ENCODE results near the gene STKLD1.
"Not testable (repeated sequence)": the region's sequence is repeated elsewhere in the genome, so short reads cannot be mapped to it uniquely, and the experiment has no call there.

The STKLD1 gene

DNA sequence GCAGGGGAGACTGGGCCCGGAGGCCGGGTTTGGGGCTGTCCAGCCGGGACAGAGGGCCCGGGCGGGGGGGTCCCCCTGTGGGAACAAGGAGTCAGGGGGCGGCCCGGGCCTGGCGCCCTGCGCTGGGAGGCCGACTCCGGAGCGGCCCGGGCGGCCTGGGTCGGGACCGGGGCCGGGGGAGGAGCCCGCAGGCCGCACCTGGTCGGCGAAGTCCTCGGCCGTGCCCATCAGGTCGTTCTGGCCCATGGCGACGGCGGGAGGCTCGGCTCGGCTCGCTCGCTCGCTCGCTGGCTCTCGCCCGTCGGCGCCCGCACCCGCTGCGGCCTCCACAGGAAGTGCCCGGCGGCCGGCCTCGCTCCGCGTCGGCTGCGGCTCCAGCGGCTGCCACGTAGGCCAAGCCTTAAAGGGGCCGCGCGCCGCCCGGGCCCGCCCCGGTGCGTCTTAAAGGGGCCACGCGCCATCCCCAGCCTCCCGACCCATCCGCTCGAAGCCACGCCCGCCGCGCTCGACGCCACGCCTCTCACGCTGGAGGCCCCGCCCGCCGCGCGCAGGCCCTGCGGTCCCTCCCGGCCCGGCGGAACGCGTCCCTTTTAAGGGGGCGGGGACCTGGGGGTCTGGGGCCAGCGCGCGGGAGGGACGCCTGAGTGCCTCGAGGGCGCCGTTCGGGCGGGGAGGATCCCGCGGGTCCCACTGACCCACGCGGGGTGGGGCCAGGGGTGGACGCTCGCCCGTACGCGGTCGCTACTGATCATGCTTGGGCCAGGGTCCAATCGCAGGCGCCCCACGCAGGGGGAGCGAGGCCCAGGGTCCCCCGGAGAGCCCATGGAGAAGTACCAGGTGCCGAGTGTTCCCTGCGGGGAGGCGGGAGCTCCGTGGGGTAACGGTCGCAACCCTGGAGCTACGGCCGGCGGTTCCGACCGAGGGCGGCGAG, at the start of gene STKLD1, which contains the start of gene SURF4:
TSS of gene STKLD1 (plus strand) at position 643 of the 931 bp plus-strand sequence. CDS start at position 751, 108 bp downstream.
TSS of gene SURF4 (minus strand) at position 337 of the 931 bp plus-strand sequence. CDS start at position 246, 91 bp downstream.
- Histone ChIP-seq H3K79me2 (ENCODE audit: insufficient read depth, low read length) (peaks cover 49% of the 10 kb centered on the region), H3K9me3 (ENCODE audit: insufficient read depth, low read depth, low read length) (no peaks in the 10 kb centered on the region), H3K4me1 (ENCODE audit: insufficient read depth, low read length, poor library complexity, severe bottlenecking) (peaks cover 41% of the 10 kb centered on the region), H3K4me3 (ENCODE audit: low read length, poor library complexity, severe bottlenecking) (peak within 1 kb of the TSS; percentile 99), H2AFZ (ENCODE audit: low read length) (peak within 1 kb of the TSS; percentile 89), H3K27me3 (ENCODE audit: insufficient read depth, low read length, poor library complexity, severe bottlenecking) (no peaks in the 10 kb centered on the region), H3K9ac (ENCODE audit: low read depth, low read length, poor library complexity, severe bottlenecking) (peak within 1 kb of the TSS; percentile 96), H3K36me3 (ENCODE audit: insufficient read depth, low read length) (no peaks in the 10 kb centered on the region), H3K4me2 (ENCODE audit: low read depth, low read length, poor library complexity, severe bottlenecking) (peak within 1 kb of the TSS; percentile 84), H4K20me1 (ENCODE audit: insufficient read depth, low read length, poor library complexity, severe bottlenecking) (peaks cover 47% of the 10 kb centered on the region), H3F3A (ENCODE audit: low read depth) (peaks cover 13% of the 10 kb centered on the region), H3K9me2 (replicated peaks; ENCODE audit: low read depth, low read length) (no peaks in the 10 kb centered on the region)
- TF ChIP-seq, protein P1, sequence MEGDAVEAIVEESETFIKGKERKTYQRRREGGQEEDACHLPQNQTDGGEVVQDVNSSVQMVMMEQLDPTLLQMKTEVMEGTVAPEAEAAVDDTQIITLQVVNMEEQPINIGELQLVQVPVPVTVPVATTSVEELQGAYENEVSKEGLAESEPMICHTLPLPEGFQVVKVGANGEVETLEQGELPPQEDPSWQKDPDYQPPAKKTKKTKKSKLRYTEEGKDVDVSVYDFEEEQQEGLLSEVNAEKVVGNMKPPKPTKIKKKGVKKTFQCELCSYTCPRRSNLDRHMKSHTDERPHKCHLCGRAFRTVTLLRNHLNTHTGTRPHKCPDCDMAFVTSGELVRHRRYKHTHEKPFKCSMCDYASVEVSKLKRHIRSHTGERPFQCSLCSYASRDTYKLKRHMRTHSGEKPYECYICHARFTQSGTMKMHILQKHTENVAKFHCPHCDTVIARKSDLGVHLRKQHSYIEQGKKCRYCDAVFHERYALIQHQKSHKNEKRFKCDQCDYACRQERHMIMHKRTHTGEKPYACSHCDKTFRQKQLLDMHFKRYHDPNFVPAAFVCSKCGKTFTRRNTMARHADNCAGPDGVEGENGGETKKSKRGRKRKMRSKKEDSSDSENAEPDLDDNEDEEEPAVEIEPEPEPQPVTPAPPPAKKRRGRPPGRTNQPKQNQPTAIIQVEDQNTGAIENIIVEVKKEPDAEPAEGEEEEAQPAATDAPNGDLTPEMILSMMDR (conservative IDR thresholded peaks at IDR 0.05; ENCODE audit: low read length) = no peak
- TF ChIP-seq EZH2phosphoT487 (IDR thresholded peaks at IDR 0.05; ENCODE audit: borderline replicate concordance) = no peak

DNA sequence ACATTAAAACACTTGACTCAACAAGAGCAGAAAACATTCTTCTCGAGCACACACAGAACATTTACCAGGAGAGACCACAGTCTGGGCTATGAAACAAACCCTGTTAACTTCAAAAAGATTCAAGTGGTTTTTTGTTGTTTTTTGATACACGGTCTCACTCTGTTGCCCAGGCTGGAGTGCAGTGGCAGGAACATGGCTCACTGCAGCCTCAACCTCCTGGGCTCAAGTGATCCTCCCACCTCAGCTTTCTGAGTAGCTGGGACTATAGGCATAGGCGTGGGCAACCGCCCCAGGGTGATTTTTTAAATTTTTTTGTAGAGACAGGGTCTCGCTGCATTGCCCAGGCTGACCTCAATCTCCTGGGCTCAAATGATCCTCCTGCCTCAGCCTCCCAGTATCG, 49.1 kb upstream of the STKLD1 start:
- H4K20me1 ChIP-seq (ENCODE audit: insufficient read depth, low read length, poor library complexity, severe bottlenecking); H3K4me1 ChIP-seq (ENCODE audit: insufficient read depth, low read length, poor library complexity, severe bottlenecking); H3K4me2 ChIP-seq (ENCODE audit: low read depth, low read length, poor library complexity, severe bottlenecking); H3K27me3 ChIP-seq (ENCODE audit: insufficient read depth, low read length, poor library complexity, severe bottlenecking); H3K9ac ChIP-seq (ENCODE audit: low read depth, low read length, poor library complexity, severe bottlenecking); H2AFZ ChIP-seq (ENCODE audit: low read length); H3K4me3 ChIP-seq (ENCODE audit: low read length, poor library complexity, severe bottlenecking); H3K9me2 ChIP-seq (replicated peaks; ENCODE audit: low read depth, low read length); H3F3A ChIP-seq (ENCODE audit: low read depth); H3K9me3 ChIP-seq (ENCODE audit: insufficient read depth, low read depth, low read length); H3K79me2 ChIP-seq (ENCODE audit: insufficient read depth, low read length): not testable (repeated sequence)
- H3K36me3 ChIP-seq (ENCODE audit: insufficient read depth, low read length) = peaks cover 23% of the 10 kb centered on the region; the same call in 1 of the 2 replicates

DNA sequence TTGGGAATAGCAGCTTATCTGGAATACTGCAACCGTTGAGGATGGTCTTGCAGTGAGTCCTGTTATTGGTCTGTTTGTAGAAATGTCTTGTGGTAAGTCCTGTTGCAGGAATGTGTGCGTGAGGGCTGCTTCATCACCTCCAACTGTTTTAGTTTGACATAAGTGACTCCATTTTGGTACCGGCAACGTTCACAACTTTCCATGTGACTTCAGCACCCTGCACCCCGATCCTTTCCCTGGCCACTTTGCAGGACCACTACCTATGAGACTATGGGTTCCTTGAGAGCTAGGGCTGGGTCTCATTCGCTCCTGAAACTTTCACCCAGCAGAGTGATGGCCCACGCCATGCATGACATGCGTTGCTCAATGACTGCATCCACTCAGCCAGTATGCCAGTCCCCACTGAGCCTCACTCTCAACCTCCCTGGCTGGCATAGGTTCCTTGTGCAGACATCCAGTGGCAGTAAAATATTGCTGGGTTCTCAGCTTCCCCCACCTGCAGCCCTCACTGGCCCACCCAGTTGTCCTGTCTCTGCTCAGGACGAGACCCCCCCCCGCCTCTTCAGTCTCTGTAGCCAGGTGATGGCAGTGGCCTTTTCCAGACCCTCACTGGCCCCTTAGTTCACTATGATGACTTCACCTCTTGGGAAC, 48.2 kb upstream of the STKLD1 start:
- no peak for TF ChIP-seq EZH2phosphoT487 (IDR thresholded peaks at IDR 0.05; ENCODE audit: borderline replicate concordance)
- TF ChIP-seq, protein P1 (conservative IDR thresholded peaks at IDR 0.05; ENCODE audit: low read length) = no peak
- no peaks in the 10 kb centered on the region for H3K9me2 ChIP-seq (replicated peaks; ENCODE audit: low read depth, low read length)
- H2AFZ ChIP-seq (ENCODE audit: low read length) = no peak overlapping the region
- peaks cover 16% of the 10 kb centered on the region for H4K20me1 ChIP-seq (ENCODE audit: insufficient read depth, low read length, poor library complexity, severe bottlenecking)
- H3K4me1 ChIP-seq (ENCODE audit: insufficient read depth, low read length, poor library complexity, severe bottlenecking) = no peaks in the 10 kb centered on the region
- H3K4me3 ChIP-seq (ENCODE audit: low read length, poor library complexity, severe bottlenecking) = no peak overlapping the region
- H3K9ac ChIP-seq (ENCODE audit: low read depth, low read length, poor library complexity, severe bottlenecking) = no peak overlapping the region
- no peaks in the 10 kb centered on the region for H3F3A ChIP-seq (ENCODE audit: low read depth)
- H3K9me3 ChIP-seq (ENCODE audit: insufficient read depth, low read depth, low read length) = no peaks in the 10 kb centered on the region
- H3K27me3 ChIP-seq (ENCODE audit: insufficient read depth, low read length, poor library complexity, severe bottlenecking) = no peaks in the 10 kb centered on the region
- peaks cover 9% of the 10 kb centered on the region; the same call in 1 of the 2 replicates for H3K79me2 ChIP-seq (ENCODE audit: insufficient read depth, low read length)
- H3K36me3 ChIP-seq (ENCODE audit: insufficient read depth, low read length) = peaks cover 33% of the 10 kb centered on the region; the same call in 1 of the 2 replicates
- H3K4me2 ChIP-seq (ENCODE audit: low read depth, low read length, poor library complexity, severe bottlenecking) = no peak overlapping the region

All from Loucy (cell line).